ENCODE measurements around the gene ANKS3. TPM values are rescaled to one million over a fixed set of nuclear protein-coding genes. Genes with fewer than 3 reads are reported as not detected.

ANKS3 gene
- total RNA-seq, 6 experiments from 2014 or later: 16.7 to 23.1 (median 19.7) TPM

- no peak for DNase-seq
- Mint-ChIP-seq H3K4me3 (no peak overlapping the region), H3K9me3 (no peaks in the 10 kb centered on the region), H3K4me1 (ENCODE audit: low read depth) (no peaks in the 10 kb centered on the region; the same call in 1 of the 2 replicates), H3K36me3 (ENCODE audit: low read depth) (no peaks in the 10 kb centered on the region), H3K27ac (no peak overlapping the region), H3K27me3 (ENCODE audit: insufficient read depth) (peaks cover 4% of the 10 kb centered on the region)
- no peak for TF ChIP-seq CTCF (IDR thresholded peaks at IDR 0.05)
These were observed 72.4 kb downstream of the ANKS3 start for GRCh38 chr16:4661661-4662060.

- Mint-ChIP-seq H3K27me3 (ENCODE audit: insufficient read depth) (peaks cover 6% of the 10 kb centered on the region), H3K9me3 (no peaks in the 10 kb centered on the region), H3K36me3 (ENCODE audit: low read depth) (no peaks in the 10 kb centered on the region), H3K27ac (no peak overlapping the region), H3K4me1 (ENCODE audit: low read depth) (no peaks in the 10 kb centered on the region; the same call in 1 of the 2 replicates), H3K4me3 (no peak overlapping the region)
- no peak for DNase-seq
- TF ChIP-seq CTCF (IDR thresholded peaks at IDR 0.05): no peak
These were observed 73.5 kb downstream of the ANKS3 start for GRCh38 chr16:4660454-4661007.

- Mint-ChIP-seq H3K4me1 (ENCODE audit: low read depth) (no peaks in the 10 kb centered on the region; the same call in 1 of the 2 replicates), H3K27ac (no peak overlapping the region), H3K9me3 (no peaks in the 10 kb centered on the region), H3K36me3 (ENCODE audit: low read depth) (no peaks in the 10 kb centered on the region), H3K27me3 (ENCODE audit: insufficient read depth) (peaks cover 6% of the 10 kb centered on the region), H3K4me3 (no peak overlapping the region)
- TF ChIP-seq CTCF (IDR thresholded peaks at IDR 0.05): no peak
- no peak for DNase-seq
These were observed 74.4 kb downstream of the ANKS3 start for GRCh38 chr16:4659363-4660353.

GRCh38 chr16:4656695-4657686, 77.1 kb downstream of the ANKS3 start:
- Mint-ChIP-seq H3K36me3 (ENCODE audit: low read depth) (no peaks in the 10 kb centered on the region), H3K4me3 (no peak overlapping the region), H3K27ac (no peak overlapping the region), H3K9me3 (no peaks in the 10 kb centered on the region), H3K27me3 (ENCODE audit: insufficient read depth) (peaks cover 3% of the 10 kb centered on the region), H3K4me1 (ENCODE audit: low read depth) (no peaks in the 10 kb centered on the region)
- TF ChIP-seq CTCF (IDR thresholded peaks at IDR 0.05): no peak
- DNase-seq: no peak

- no peak overlapping the region for H3K27ac Mint-ChIP-seq
- no peak for TF ChIP-seq CTCF (IDR thresholded peaks at IDR 0.05)
- H3K4me3 Mint-ChIP-seq: no peak overlapping the region
- no peak for DNase-seq
- H3K9me3 Mint-ChIP-seq: no peaks in the 10 kb centered on the region
- H3K4me1 Mint-ChIP-seq (ENCODE audit: low read depth): no peaks in the 10 kb centered on the region
- peaks cover 3% of the 10 kb centered on the region for H3K27me3 Mint-ChIP-seq (ENCODE audit: insufficient read depth)
- H3K36me3 Mint-ChIP-seq (ENCODE audit: low read depth): no peaks in the 10 kb centered on the region
These were observed 77.8 kb downstream of the ANKS3 start for GRCh38 chr16:4656221-4656620.

All from HFFc6 (cell line).